Measurements from ENCODE around the gene SF1. TPM values are rescaled to one million over a fixed set of nuclear protein-coding genes. Genes with fewer than 3 reads are reported as not detected.
A peak's percentile ranks its signal among the peaks of the same experiment; 100 is the strongest.
"Not testable (repeated sequence)": the region's sequence is repeated elsewhere in the genome, so short reads cannot be mapped to it uniquely, and the experiment has no call there.

The SF1 gene
- total RNA-seq, 1 experiment from 2014 or later: 360 TPM

GRCh38 chr11:64823568-64824119 is 45.3 kb upstream of the SF1 start:
- Histone ChIP-seq H3K9me3 (ENCODE audit: control insufficient read depth, insufficient read depth, low read depth, low read length) (no peaks in the 10 kb centered on the region), H3K36me3 (ENCODE audit: control insufficient read depth, insufficient read depth, low read length) (no peaks in the 10 kb centered on the region), H3K27ac (ENCODE audit: low read length) (no peak overlapping the region), H3K4me3 (ENCODE audit: low read depth in 2 of 2, low read length in 2 of 2) (no peak overlapping the region), H3K27me3 (ENCODE audit: control insufficient read depth, insufficient read depth, low read length) (no peaks in the 10 kb centered on the region), H3K4me1 (ENCODE audit: control insufficient read depth, insufficient read depth, low read length) (no peaks in the 10 kb centered on the region)
- CTCF ChIA-PET: no interaction called here
- in situ Hi-C loops (cut with HindIII; ENCODE audit: low pct_unique_long_range_greater_than_20kb, low sequenced_read_pairs): no loop called here
- ATAC-seq: no peak
- DNase-seq (ENCODE audit: low read depth, low spot score): no peak
- BruUV-seq (replicated peaks): TSS peak; percentile 93
- POLR2A ChIA-PET: interaction anchor here (0.6 kb wide), 1 partner anchor 8 kb away, joined by 3 read pairs; no protein-coding TSS in a partner anchor
- TF ChIP-seq SIN3A (IDR thresholded peaks at IDR 0.05; ENCODE audit: borderline replicate concordance, insufficient read depth, low read depth, low read length): no peak
- no peak for TF ChIP-seq TCF7L2 (IDR thresholded peaks at IDR 0.05; ENCODE audit: low read depth, low read length)
- no peak for TF ChIP-seq REST (IDR thresholded peaks at IDR 0.05; ENCODE audit: insufficient read depth in 1 of 2, low read depth in 2 of 2, low read length in 1 of 2)
- no peak for TF ChIP-seq CTCF (IDR thresholded peaks at IDR 0.05)
- TF ChIP-seq POLR2AphosphoS5 (IDR thresholded peaks at IDR 0.05; ENCODE audit: low read depth, low read length): no peak
- intact Hi-C loops (cut with micrococcal nuclease; ENCODE audit: unreplicated experiment): no loop called here

- H3K36me3 ChIP-seq (ENCODE audit: control insufficient read depth, insufficient read depth, low read length): no peaks in the 10 kb centered on the region
- ChIA-PET CTCF (no interaction called here), POLR2A (interaction anchor here (0.6 kb wide), 1 partner anchor 31 kb away, joined by 3 read pairs; no protein-coding TSS in a partner anchor)
- DNase-seq (ENCODE audit: low read depth, low spot score) (no peak), ATAC-seq (no peak)
- no peaks in the 10 kb centered on the region for H3K27me3 ChIP-seq (ENCODE audit: control insufficient read depth, insufficient read depth, low read length)
- TF ChIP-seq POLR2AphosphoS5 (IDR thresholded peaks at IDR 0.05; ENCODE audit: low read depth, low read length) (no peak), CTCF (IDR thresholded peaks at IDR 0.05) (no peak), TCF7L2 (IDR thresholded peaks at IDR 0.05; ENCODE audit: low read depth, low read length) (no peak), SIN3A (IDR thresholded peaks at IDR 0.05; ENCODE audit: borderline replicate concordance, insufficient read depth, low read depth, low read length) (no peak), REST (IDR thresholded peaks at IDR 0.05; ENCODE audit: insufficient read depth in 1 of 2, low read depth in 2 of 2, low read length in 1 of 2) (no peak)
- in situ Hi-C loops (cut with HindIII; ENCODE audit: low pct_unique_long_range_greater_than_20kb, low sequenced_read_pairs): no loop called here
- H3K4me3 ChIP-seq (ENCODE audit: low read depth in 2 of 2, low read length in 2 of 2): no peak overlapping the region
- no peaks in the 10 kb centered on the region for H3K9me3 ChIP-seq (ENCODE audit: control insufficient read depth, insufficient read depth, low read depth, low read length)
- H3K4me1 ChIP-seq (ENCODE audit: control insufficient read depth, insufficient read depth, low read length): no peaks in the 10 kb centered on the region
- intact Hi-C loops (cut with micrococcal nuclease; ENCODE audit: unreplicated experiment): no loop called here
- H3K27ac ChIP-seq (ENCODE audit: low read length): no peak overlapping the region
- no TSS peak for BruUV-seq (replicated peaks)
These were observed 39.1 kb upstream of the SF1 start for GRCh38 chr11:64817476-64817875.

- DNase-seq (ENCODE audit: low read depth, low spot score); H3K9me3 ChIP-seq (ENCODE audit: control insufficient read depth, insufficient read depth, low read depth, low read length); H3K4me3 ChIP-seq (ENCODE audit: low read depth in 2 of 2, low read length in 2 of 2); ATAC-seq; CTCF ChIA-PET; H3K36me3 ChIP-seq (ENCODE audit: control insufficient read depth, insufficient read depth, low read length); in situ Hi-C loops (cut with HindIII; ENCODE audit: low pct_unique_long_range_greater_than_20kb, low sequenced_read_pairs); intact Hi-C loops (cut with micrococcal nuclease; ENCODE audit: unreplicated experiment); H3K4me1 ChIP-seq (ENCODE audit: control insufficient read depth, insufficient read depth, low read length); H3K27ac ChIP-seq (ENCODE audit: low read length); BruUV-seq (replicated peaks); H3K27me3 ChIP-seq (ENCODE audit: control insufficient read depth, insufficient read depth, low read length): not testable (repeated sequence)
- POLR2A ChIA-PET: interaction anchor here (0.7 kb wide), 1 partner anchor 20 kb away, joined by 8 read pairs; no protein-coding TSS in a partner anchor
These were observed 37.1 kb upstream of the SF1 start for GRCh38 chr11:64815433-64815832.
